Glutamatergic neuron (in vitro differentiated cells): ENCODE results near the gene RANBP17. TPM values are rescaled to one million over a fixed set of nuclear protein-coding genes. Genes with fewer than 3 reads are reported as not detected.

ENCODE experiments used
- DNase-seq: peaks from one replicate; pipeline ENCODE4 v3.0.0; 2022
- H3K27ac Mint-ChIP-seq: one replicate; pipeline ENCODE4 v1.8.0; 2020; ENCODE audit warnings: mild to moderate bottlenecking, mixed read lengths, inconsistent platforms; ENCODE audit not compliant: unreplicated experiment
- H3K27me3 Mint-ChIP-seq: one replicate; pipeline ENCODE4 v1.8.0; 2020; ENCODE audit warnings: mild to moderate bottlenecking, moderate library complexity, mixed read lengths, inconsistent platforms; ENCODE audit not compliant: unreplicated experiment
- H3K36me3 Mint-ChIP-seq: one replicate; pipeline ENCODE4 v1.8.0; 2020; ENCODE audit warnings: mild to moderate bottlenecking, mixed read lengths, inconsistent platforms; ENCODE audit not compliant: unreplicated experiment
- H3K4me1 Mint-ChIP-seq: one replicate; pipeline ENCODE4 v1.8.0; 2020; ENCODE audit warnings: mild to moderate bottlenecking, low read depth, mixed read lengths, inconsistent platforms; ENCODE audit not compliant: unreplicated experiment
- H3K4me3 Mint-ChIP-seq: one replicate; pipeline ENCODE4 v1.8.0; 2020; ENCODE audit warnings: mild to moderate bottlenecking, mixed read lengths, inconsistent platforms; ENCODE audit not compliant: unreplicated experiment
- H3K9me3 Mint-ChIP-seq: one replicate; pipeline ENCODE4 v1.8.0; 2020; ENCODE audit warnings: mild to moderate bottlenecking, moderate library complexity, mixed read lengths, inconsistent platforms; ENCODE audit not compliant: unreplicated experiment
- CTCF ChIP-seq: fragments of 200-600 bp; sonication (generic); IDR thresholded peaks from one replicate; pipeline ENCODE4 v1.5.0; 2021; ENCODE audit not compliant: partially characterized antibody, unreplicated experiment
- total RNA-seq: library from RNA; stranded (reverse); fragmentation: NEBNext Ultra II Directional; extraction: Animal tissue kit (Norgen Biotek cat#: 25700); gene quantifications from one replicate; pipeline ENCODE4 v1.2.1, GENCODE V29; 2021; ENCODE audit not compliant: unreplicated experiment

Gene RANBP17
- total RNA-seq, 1 donor from 2014 or later = 25.7 TPM

GRCh38 chr5:171050916-171051315 is 189.1 kb downstream of the RANBP17 start:
- Mint-ChIP-seq H3K9me3 (peaks cover 10% of the 10 kb centered on the region), H3K4me3 (no peak overlapping the region), H3K4me1 (peaks cover under 1% of the 10 kb centered on the region)

GRCh38 chr5:171055875-171056454 is 194.1 kb downstream of the RANBP17 start:
- H3K9me3 Mint-ChIP-seq = peaks cover 11% of the 10 kb centered on the region
- H3K4me3 Mint-ChIP-seq = no peak overlapping the region
- H3K36me3 Mint-ChIP-seq = peaks cover 23% of the 10 kb centered on the region
- TF ChIP-seq CTCF = no peak
- no peak overlapping the region for H3K27ac Mint-ChIP-seq
- no peaks in the 10 kb centered on the region for H3K4me1 Mint-ChIP-seq
- no peaks in the 10 kb centered on the region for H3K27me3 Mint-ChIP-seq
- no peak for DNase-seq

More at GRCh38 chr5:171050916-171051315, 189.1 kb downstream of the RANBP17 start:
- Mint-ChIP-seq H3K27me3 (no peaks in the 10 kb centered on the region), H3K27ac (no peak overlapping the region), H3K36me3 (peaks cover 18% of the 10 kb centered on the region)
- no peak for TF ChIP-seq CTCF
- no peak for DNase-seq

GRCh38 chr5:171067540-171068130 is 205.8 kb downstream of the RANBP17 start:
- Mint-ChIP-seq H3K36me3 (peaks cover 55% of the 10 kb centered on the region), H3K9me3 (peaks cover 3% of the 10 kb centered on the region), H3K4me3 (no peak overlapping the region), H3K27ac (no peak overlapping the region), H3K4me1 (no peaks in the 10 kb centered on the region), H3K27me3 (peaks cover 2% of the 10 kb centered on the region)
- DNase-seq = no peak
- no peak for TF ChIP-seq CTCF

- H3K27ac Mint-ChIP-seq = no peak overlapping the region
- H3K36me3 Mint-ChIP-seq = peaks cover 19% of the 10 kb centered on the region
- no peaks in the 10 kb centered on the region for H3K4me1 Mint-ChIP-seq
- H3K27me3 Mint-ChIP-seq = peaks cover 2% of the 10 kb centered on the region
- H3K4me3 Mint-ChIP-seq = no peak overlapping the region
- TF ChIP-seq CTCF = no peak
- peaks cover 3% of the 10 kb centered on the region for H3K9me3 Mint-ChIP-seq
- DNase-seq = no peak
Observed at GRCh38 chr5:171074747-171075146, 212.9 kb downstream of the RANBP17 start.

GRCh38 chr5:171080186-171080938 is 218.5 kb downstream of the RANBP17 start:
- H3K4me3 Mint-ChIP-seq = no peak overlapping the region
- no peak for DNase-seq

More at GRCh38 chr5:171080186-171080938, 218.5 kb downstream of the RANBP17 start:
- no peak for TF ChIP-seq CTCF
- Mint-ChIP-seq H3K36me3 (peaks cover 11% of the 10 kb centered on the region), H3K27me3 (no peaks in the 10 kb centered on the region), H3K9me3 (peaks cover 3% of the 10 kb centered on the region), H3K27ac (peak overlapping the region; percentile 40), H3K4me1 (peaks cover 5% of the 10 kb centered on the region)
